AG04449 (cell line): ENCODE measurements around the gene DIS3L2.

Source experiments
- CTCF ChIA-PET: fragments of 350-600 bp; formaldehyde crosslinking; extraction: SDS; loops from one replicate; lab custom pipeline; 2021; ENCODE audit warnings: antibody characterized with exemption; lab: Yijun Ruan, JAX
- POLR2A ChIA-PET: fragments of 400-600, 350-600 bp; formaldehyde crosslinking; extraction: SDS; loops from one replicate; lab custom pipeline; 2020; ENCODE audit warnings: antibody characterized with exemption, inconsistent platforms; lab: Yijun Ruan, JAX
- DNase-seq: peaks from one replicate; pipeline ENCODE4 v3.0.0-alpha.2; 2010; ENCODE audit warnings: low read depth, low spot score
- H3K4me3 ChIP-seq: 2 replicates; pipeline ENCODE4 v1.5.1; 2011; ENCODE audit warnings: low read depth, mild to moderate bottlenecking, control low read depth, low read length
- CTCF ChIP-seq: IDR thresholded peaks from one replicate; pipeline ENCODE4 v1.5.1; 2011; ENCODE audit warnings: mild to moderate bottlenecking, moderate library complexity, low read length, control low read depth, inconsistent platforms; ENCODE audit not compliant: insufficient read depth; ENCODE audit errors: missing control alignments

Gene DIS3L2

GRCh38 chr2:231927566-231927890 lies 34.0 kb upstream of the DIS3L2 start:
- CTCF ChIA-PET = interaction anchor here (0.9 to 11.9 kb wide), 5 partner anchors 10 to 399 kb away, joined by 3 to 107 read pairs (median 7); no protein-coding TSS in a partner anchor
- DNase-seq = no peak
- POLR2A ChIA-PET = no interaction called here
- no peak overlapping the region for H3K4me3 ChIP-seq
- no peak for TF ChIP-seq CTCF

GRCh38 chr2:231928481-231928880 lies 33.0 kb upstream of the DIS3L2 start:
- ChIA-PET CTCF (interaction anchor here (0.8 to 11.9 kb wide), 3 partner anchors 28 to 398 kb away, joined by 3 to 107 read pairs (median 40); no protein-coding TSS in a partner anchor), POLR2A (no interaction called here)
- DNase-seq = no peak
- no peak overlapping the region for H3K4me3 ChIP-seq
- TF ChIP-seq CTCF = peak; percentile 13

GRCh38 chr2:231928901-231929725 lies 32.4 kb upstream of the DIS3L2 start:
- no peak for TF ChIP-seq CTCF
- POLR2A ChIA-PET = no interaction called here
- CTCF ChIA-PET = interaction anchor here (0.8 to 11.9 kb wide), 5 partner anchors 29 to 512 kb away, joined by 3 to 107 read pairs (median 3); no protein-coding TSS in a partner anchor
- no peak for DNase-seq
- no peak overlapping the region for H3K4me3 ChIP-seq

DNA sequence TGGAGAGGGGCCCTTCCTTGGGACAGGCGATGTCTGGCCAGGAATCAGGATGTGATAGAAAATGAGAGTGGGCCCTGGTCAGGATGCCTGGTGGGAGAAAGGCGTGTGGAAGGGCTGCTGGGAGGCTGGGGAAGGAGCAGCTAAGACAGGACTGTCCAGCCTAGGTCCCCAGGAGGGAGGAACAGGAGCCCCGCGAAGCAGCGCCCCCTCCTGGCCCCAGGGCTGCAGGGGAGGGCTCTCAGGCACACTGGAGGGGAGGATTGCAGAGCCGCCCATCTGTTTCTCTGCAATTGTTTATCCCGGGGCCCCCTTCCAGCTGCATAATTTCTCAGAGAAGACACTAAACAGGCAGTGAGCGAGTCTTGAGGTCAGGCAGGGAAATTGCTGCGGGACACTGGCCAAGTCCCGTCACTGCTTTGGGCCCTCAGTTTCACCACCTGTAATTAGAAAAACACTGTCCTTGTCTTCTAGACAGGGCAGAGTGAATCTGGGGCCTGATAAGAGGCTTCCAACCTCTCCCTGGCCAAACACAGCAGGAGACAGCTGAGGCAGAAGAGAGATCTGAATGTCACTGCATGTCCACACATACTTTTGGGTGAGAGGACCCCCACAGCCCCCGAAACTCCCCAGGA lies 31.4 kb upstream of the DIS3L2 start:
- CTCF ChIA-PET = interaction anchor here (1.0 to 11.9 kb wide), 6 partner anchors 210 to 511 kb away, joined by 3 to 107 read pairs (median 6); no protein-coding TSS in a partner anchor
- POLR2A ChIA-PET = no interaction called here
- TF ChIP-seq CTCF = peak; percentile 38
- no peak overlapping the region for H3K4me3 ChIP-seq
- no peak for DNase-seq

DNA sequence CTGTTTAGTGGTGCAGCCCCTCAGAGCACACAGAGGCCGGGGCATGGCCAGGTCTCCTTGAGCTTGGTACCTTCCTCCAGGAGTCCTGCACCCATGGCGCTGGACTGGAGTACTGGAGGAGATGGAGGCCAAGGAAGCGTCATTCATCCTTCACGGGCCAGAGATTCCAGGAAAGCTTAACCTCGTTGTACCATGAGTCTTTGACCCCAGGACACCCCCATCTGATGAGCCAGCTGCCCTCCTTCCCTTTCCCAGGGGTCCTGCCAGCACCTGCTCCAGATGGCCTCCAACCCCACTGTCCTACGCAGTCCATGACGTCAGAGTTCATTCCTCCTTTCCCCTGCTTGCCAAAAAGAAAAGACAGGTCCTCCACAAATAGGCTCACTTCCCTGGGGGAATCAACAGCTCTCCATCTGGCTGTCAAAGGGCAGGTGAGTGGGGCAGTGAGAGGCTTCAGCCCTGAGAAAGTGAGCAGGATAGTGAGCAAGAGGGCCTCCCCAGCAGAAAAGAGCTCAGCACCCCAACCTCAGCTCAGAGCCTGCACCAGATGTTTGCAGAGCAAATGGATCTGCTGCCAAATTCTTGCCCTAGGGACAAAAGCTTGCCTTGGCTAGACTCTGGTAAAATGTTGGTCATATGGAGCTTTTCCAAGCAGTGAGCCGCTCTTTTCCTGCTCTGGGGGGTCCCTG lies 30.8 kb upstream of the DIS3L2 start:
- ChIA-PET CTCF (interaction anchor here (1.2 to 11.9 kb wide), 5 partner anchors 209 to 395 kb away, joined by 3 to 107 read pairs (median 8); no protein-coding TSS in a partner anchor), POLR2A (no interaction called here)
- DNase-seq = no peak
- no peak for TF ChIP-seq CTCF
- H3K4me3 ChIP-seq = no peak overlapping the region
